RWPE1 (cell line): ENCODE data around the gene VIT.

Source experiments
- CTCF ChIA-PET: fragments of 350-600 bp; sonication (Branson Sonifier 250); formaldehyde crosslinking; extraction: SDS; loops from one replicate; lab custom pipeline; 2021; lab: Yijun Ruan, JAX
- POLR2A ChIA-PET: fragments of 400-600 bp; formaldehyde crosslinking; extraction: SDS; loops from one replicate; lab custom pipeline; 2020; ENCODE audit warnings: antibody characterized with exemption; ENCODE audit not compliant: low non-redundant PET; lab: Yijun Ruan, JAX
- DNase-seq: peaks from one replicate; pipeline ENCODE4 v3.0.0; 2012; ENCODE audit warnings: low spot score
- H3K27ac ChIP-seq: fragments of 450-650 bp; 2 replicates; pipeline ENCODE4 v1.5.1; 2017
- TF ChIP-seq, protein P1 (sequence below): fragments of 450-650 bp; conservative IDR thresholded peaks from 2 replicates; pipeline ENCODE4 v1.5.1; 2017; ENCODE audit warnings: low read depth, mild to moderate bottlenecking

VIT gene

DNA sequence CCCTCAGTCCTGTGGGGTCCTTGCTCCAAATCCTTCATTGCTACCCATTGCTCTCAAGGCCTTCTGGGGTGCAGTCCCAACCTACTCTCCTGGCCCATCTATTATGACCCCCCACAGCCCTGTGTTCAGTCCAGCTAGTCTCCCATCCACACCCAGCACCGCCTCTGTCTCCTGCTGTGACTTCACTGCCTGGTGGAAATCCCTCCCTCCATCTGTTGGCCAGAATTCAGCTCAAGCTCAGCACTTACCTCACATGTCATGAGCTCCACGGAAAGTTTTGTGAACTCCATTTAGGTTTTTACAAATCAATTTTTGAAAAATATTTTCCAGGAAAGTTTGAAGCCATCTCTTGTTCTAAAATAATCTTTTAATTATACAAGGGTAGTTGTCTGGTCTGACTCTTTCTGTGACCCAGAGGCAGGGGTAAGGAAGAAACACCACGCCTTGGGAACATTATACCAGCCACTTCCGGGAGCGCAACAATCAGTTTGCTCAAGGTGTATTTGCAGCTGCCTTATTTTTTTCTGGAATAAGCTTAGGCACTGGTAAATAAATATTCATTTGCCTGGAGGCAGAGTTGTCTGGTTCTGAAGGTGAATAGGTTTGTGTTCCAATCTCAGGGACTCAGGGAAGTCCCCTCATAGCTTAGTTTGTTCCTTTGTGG lies 110.8 kb downstream of the VIT start:
- no peak overlapping the region for H3K27ac ChIP-seq
- TF ChIP-seq, protein P1, sequence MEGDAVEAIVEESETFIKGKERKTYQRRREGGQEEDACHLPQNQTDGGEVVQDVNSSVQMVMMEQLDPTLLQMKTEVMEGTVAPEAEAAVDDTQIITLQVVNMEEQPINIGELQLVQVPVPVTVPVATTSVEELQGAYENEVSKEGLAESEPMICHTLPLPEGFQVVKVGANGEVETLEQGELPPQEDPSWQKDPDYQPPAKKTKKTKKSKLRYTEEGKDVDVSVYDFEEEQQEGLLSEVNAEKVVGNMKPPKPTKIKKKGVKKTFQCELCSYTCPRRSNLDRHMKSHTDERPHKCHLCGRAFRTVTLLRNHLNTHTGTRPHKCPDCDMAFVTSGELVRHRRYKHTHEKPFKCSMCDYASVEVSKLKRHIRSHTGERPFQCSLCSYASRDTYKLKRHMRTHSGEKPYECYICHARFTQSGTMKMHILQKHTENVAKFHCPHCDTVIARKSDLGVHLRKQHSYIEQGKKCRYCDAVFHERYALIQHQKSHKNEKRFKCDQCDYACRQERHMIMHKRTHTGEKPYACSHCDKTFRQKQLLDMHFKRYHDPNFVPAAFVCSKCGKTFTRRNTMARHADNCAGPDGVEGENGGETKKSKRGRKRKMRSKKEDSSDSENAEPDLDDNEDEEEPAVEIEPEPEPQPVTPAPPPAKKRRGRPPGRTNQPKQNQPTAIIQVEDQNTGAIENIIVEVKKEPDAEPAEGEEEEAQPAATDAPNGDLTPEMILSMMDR, result no peak
- DNase-seq, result no peak
- CTCF ChIA-PET, result no interaction called here
- POLR2A ChIA-PET, result no interaction called here

DNA sequence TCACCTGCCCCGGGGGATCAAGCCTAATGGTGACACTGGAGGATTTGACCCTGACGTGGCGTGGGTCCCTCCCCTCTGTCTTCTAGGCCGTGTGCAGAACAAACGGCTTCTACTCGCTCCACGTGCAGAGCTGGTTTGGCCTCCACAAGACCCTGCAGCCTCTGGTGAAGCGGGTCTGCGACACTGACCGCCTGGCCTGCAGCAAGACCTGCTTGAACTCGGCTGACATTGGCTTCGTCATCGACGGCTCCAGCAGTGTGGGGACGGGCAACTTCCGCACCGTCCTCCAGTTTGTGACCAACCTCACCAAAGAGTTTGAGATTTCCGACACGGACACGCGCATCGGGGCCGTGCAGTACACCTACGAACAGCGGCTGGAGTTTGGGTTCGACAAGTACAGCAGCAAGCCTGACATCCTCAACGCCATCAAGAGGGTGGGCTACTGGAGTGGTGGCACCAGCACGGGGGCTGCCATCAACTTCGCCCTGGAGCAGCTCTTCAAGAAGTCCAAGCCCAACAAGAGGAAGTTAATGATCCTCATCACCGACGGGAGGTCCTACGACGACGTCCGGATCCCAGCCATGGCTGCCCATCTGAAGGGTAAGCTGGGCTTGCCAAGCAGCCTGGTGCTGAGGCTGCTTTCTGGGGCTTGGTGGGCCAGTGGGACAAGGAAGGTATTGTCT lies 112.0 kb downstream of the VIT start:
- TF ChIP-seq, protein P1, result no peak
- H3K27ac ChIP-seq, result no peak overlapping the region
- CTCF ChIA-PET, result no interaction called here
- DNase-seq, result no peak
- POLR2A ChIA-PET, result no interaction called here

DNA sequence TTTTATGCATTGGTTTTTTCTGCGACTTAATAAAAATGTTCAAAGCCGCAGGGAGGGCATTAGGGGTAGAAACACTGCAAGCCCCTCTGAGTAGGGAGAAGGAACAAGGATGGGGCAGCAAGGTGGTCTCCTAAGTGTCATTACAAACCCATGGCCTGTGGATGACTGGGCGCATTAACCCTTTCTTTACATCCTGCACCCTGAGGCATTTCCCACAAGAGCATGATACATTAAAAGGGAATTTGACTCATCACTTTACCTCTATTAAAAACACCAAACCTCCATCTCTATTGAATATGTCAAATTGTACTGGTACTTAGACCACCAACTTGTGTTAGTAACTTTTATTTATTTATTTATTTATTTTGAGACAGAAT lies 112.5 kb downstream of the VIT start:
- DNase-seq, result no peak
- CTCF ChIA-PET, result no interaction called here
- TF ChIP-seq, protein P1, result no peak
- no peak overlapping the region for H3K27ac ChIP-seq
- POLR2A ChIA-PET, result no interaction called here

DNA sequence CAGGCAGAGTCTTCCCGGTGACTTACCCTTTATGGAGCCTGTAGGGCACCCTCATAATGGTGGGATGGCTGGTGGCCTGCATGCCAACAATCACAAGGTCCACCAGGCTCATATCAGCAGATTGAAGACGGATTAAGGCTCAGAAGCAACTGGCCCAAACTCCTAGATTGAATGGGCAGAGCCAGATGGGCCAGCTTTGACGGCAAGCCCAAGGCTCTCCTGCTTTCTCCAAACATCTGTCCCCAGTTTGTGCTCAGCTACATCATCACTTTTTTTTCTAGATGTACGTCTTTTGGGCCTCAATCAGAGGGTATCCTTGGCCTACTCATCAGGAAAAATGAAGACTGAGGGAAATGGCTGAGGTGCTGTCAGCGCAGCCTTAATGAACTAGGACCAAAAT lies 114.6 kb downstream of the VIT start:
- CTCF ChIA-PET, result no interaction called here
- DNase-seq, result no peak
- POLR2A ChIA-PET, result no interaction called here
- TF ChIP-seq, protein P1, result no peak
- no peak overlapping the region for H3K27ac ChIP-seq

DNA sequence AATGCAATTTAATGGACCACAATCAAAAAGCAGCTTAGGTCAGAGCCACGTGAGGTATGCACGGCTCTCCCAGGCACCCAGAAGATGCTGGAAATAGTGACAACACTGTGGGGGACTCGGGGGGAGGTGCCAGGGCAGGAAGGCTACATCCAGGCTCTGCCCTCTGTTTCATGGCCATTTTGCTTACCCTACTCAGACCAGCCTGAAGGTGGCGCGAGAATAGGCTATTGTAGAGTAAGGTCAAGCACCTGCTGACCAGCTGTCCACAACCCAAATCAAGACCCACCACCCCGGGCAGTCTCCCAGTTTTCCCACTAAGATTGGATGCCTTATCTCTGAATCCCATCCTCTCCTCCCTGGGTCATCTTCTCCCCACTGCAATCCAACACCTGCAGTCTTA lies 115.7 kb downstream of the VIT start:
- ChIA-PET POLR2A (no interaction called here), CTCF (interaction anchor here (0.7 kb wide), 1 partner anchor 194 kb away, joined by 3 read pairs; no protein-coding TSS in a partner anchor)
- TF ChIP-seq, protein P1, result no peak
- DNase-seq, result no peak
- H3K27ac ChIP-seq, result no peak overlapping the region

DNA sequence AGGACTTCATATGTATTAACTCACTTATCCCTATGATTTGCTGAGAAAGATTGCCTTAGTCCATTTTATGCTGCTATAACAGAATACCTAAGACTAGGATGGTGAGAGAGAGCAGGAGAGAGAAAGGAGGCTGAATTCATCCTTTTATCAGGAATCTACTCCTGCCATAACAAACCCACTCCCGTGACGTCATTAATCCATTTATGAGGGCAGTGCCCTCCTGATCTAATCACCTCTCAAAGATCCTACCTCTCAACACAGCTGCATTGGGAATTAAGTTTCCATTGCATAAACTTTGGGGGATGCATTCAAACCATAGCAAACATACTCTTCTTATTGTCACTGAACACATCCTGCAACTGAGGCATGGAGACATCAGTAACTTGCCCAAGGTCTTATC lies 122.0 kb downstream of the VIT start:
- ChIA-PET POLR2A (no interaction called here), CTCF (interaction anchor here (0.5 kb wide), 1 partner anchor 33 kb away, joined by 3 read pairs; no protein-coding TSS in a partner anchor)
- no peak for DNase-seq
- no peak overlapping the region for H3K27ac ChIP-seq
- TF ChIP-seq, protein P1, result no peak
